Thymus (tissue), 11 donors: Measurements from ENCODE around the gene LY6G6C. TPM values are rescaled to one million over a fixed set of nuclear protein-coding genes. Genes with fewer than 3 reads are reported as not detected.

Source experiments
- DNase-seq, 9 donors: peaks; one replicate each; pipeline ENCODE4 v3.0.0-alpha.2; 2013; ENCODE audit warnings: low spot score in 9 of 9, low read depth in 6 of 9, missing footprints in 1 of 9
- H3K27ac ChIP-seq, 2 donors: one replicate each; pipeline ENCODE4 v1.5.1; 2013; ENCODE audit warnings: control low read depth in 1 of 2, low read depth in 1 of 2, low read length in 1 of 2, mild to moderate bottlenecking in 1 of 2, moderate library complexity in 1 of 2
- H3K27me3 ChIP-seq, 2 donors: one replicate each; pipeline ENCODE4 v1.5.1; 2013; ENCODE audit warnings: low read length in 1 of 2; ENCODE audit not compliant: control insufficient read depth in 2 of 2, insufficient read depth in 1 of 2
- H3K36me3 ChIP-seq, 2 donors: one replicate each; pipeline ENCODE4 v1.5.1; 2013; ENCODE audit warnings: low read length in 1 of 2, mild to moderate bottlenecking in 1 of 2, moderate library complexity in 1 of 2; ENCODE audit not compliant: control insufficient read depth in 2 of 2, insufficient read depth in 2 of 2
- H3K4me1 ChIP-seq, 2 donors: one replicate each; pipeline ENCODE4 v1.5.1; 2013; ENCODE audit warnings: low read length in 2 of 2; ENCODE audit not compliant: control insufficient read depth in 2 of 2, insufficient read depth in 2 of 2
- H3K4me3 ChIP-seq, 2 donors: one replicate each; pipeline ENCODE4 v1.5.1; 2013; ENCODE audit warnings: low read length in 2 of 2, control low read depth in 1 of 2, mild to moderate bottlenecking in 1 of 2
- H3K9me3 ChIP-seq, 2 donors: one replicate each; pipeline ENCODE4 v1.5.1; 2013; ENCODE audit warnings: low read length in 1 of 2, mild to moderate bottlenecking in 1 of 2; ENCODE audit not compliant: control insufficient read depth in 2 of 2, insufficient read depth in 1 of 2
- WGBS: extraction: QIAGEN DNeasy Blood & Tissue Kit; methylation state at CpG from one replicate; pipeline ENCODE4 v1.1.7; 2013; 5-methylcytosine and 5-hydroxymethylcytosine counted together
- polyA plus RNA-seq: library from polyadenylated mRNA; stranded (reverse); fragments of 200-250 nt; gene quantifications from one replicate; pipeline ENCODE4 v1.2.3, GENCODE V29; 2013
- total RNA-seq: library from RNA; stranded (reverse); fragments of 120-200 nt; gene quantifications from one replicate; pipeline ENCODE4 v1.2.4, GENCODE V29; 2013
- donor health status: healthy.

The LY6G6C gene
- total and polyA plus RNA-seq, 2 donors: 7.0 TPM; not detected in 1

DNA sequence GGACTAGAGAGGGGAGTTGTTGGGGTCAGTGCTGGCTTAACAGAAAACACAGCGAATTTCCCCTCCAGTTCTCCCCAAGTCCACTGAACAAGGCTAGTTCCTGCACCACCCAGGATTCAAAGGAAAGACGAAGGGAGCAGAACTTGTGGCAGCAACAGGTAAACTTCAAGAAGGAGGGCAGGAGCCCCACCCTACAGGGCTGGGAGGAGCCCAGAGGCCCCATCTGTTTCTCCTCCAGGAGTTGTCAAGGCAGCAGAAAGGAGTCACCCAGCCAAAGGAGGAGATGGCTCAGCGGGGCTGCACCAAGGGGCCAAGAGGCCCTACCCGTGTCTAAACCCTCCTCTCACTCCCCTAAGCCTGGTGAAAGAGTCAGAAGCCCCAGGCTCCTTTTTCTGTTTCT, 42.7 kb upstream of the LY6G6C start:
- Histone ChIP-seq H3K36me3 (peaks cover 20 to 42% of the 10 kb centered on the region in 2 donors), H3K27ac (no peak overlapping the region), H3K4me1 (peaks cover 0 to 8% of the 10 kb centered on the region in 2 donors), H3K4me3 (no peak overlapping the region), H3K27me3 (peaks cover 0 to 17% of the 10 kb centered on the region in 2 donors), H3K9me3 (no peaks in the 10 kb centered on the region)
- WGBS: 94% methylated on average over 4 of the region's 4 CpGs
- DNase-seq: no peak

DNA sequence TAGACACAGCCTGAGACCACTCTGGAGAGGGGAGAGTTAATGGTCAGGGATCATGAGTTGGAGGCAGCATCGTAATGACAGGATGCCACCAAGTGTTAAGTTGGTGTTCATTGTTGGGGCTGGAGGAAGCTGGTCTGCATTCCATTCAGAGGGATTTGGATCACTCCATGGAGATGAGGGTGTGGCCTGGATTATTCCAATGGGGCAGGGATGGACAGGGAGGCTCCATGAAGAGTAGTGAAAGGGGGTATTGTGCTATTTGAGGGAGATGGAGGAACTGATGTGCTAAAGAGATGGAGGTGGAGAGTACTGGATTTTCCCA, 42.0 kb upstream of the LY6G6C start:
- no peak for DNase-seq
- Histone ChIP-seq H3K4me1 (peaks cover 0 to 12% of the 10 kb centered on the region in 2 donors), H3K9me3 (no peaks in the 10 kb centered on the region), H3K36me3 (peaks cover 20 to 48% of the 10 kb centered on the region in 2 donors), H3K27me3 (peaks cover 0 to 17% of the 10 kb centered on the region in 2 donors), H3K27ac (no peak overlapping the region), H3K4me3 (no peak overlapping the region)
- WGBS: 96% methylated on average over 1 of the region's 1 CpG

- Histone ChIP-seq H3K4me1 (peaks cover 0 to 12% of the 10 kb centered on the region in 2 donors), H3K36me3 (peaks cover 25 to 52% of the 10 kb centered on the region in 2 donors), H3K4me3 (no peak overlapping the region), H3K27ac (no peak overlapping the region), H3K27me3 (peaks cover 0 to 17% of the 10 kb centered on the region in 2 donors), H3K9me3 (no peaks in the 10 kb centered on the region)
- 95% methylated on average over 8 of the region's 8 CpGs for WGBS
- no peak for DNase-seq
Measured at GRCh38 chr6:31762878-31763618, 41.5 kb upstream of the LY6G6C start.

- Histone ChIP-seq H3K27ac (no peak within 1 kb of the TSS), H3K4me1 (peaks cover 0 to 12% of the 10 kb centered on the region in 2 donors), H3K4me3 (no peak within 1 kb of the TSS), H3K9me3 (no peaks in the 10 kb centered on the region), H3K36me3 (peaks cover 25 to 52% of the 10 kb centered on the region in 2 donors), H3K27me3 (peaks cover 0 to 15% of the 10 kb centered on the region in 2 donors)
- 92% methylated on average over 4 of the region's 4 CpGs for WGBS
- no peak for DNase-seq
Measured at GRCh38 chr6:31762356-31762755, 40.8 kb upstream of the LY6G6C start, which contains the start of gene SAPCD1. Gene SAPCD1 (plus strand): TSS chr6:31762656. CDS start chr6:31763055, 399 bp downstream.

GRCh38 chr6:31761343-31761742, 39.8 kb upstream of the LY6G6C start:
- no peak for DNase-seq
- H3K27me3 ChIP-seq: peaks cover 0 to 10% of the 10 kb centered on the region in 2 donors
- no peak overlapping the region for H3K27ac ChIP-seq
- H3K4me1 ChIP-seq: peaks cover 0 to 12% of the 10 kb centered on the region in 2 donors
- H3K4me3 ChIP-seq: no peak overlapping the region
- WGBS: 99% methylated on average over 8 of the region's 8 CpGs
- peaks cover 25 to 52% of the 10 kb centered on the region in 2 donors for H3K36me3 ChIP-seq
- no peaks in the 10 kb centered on the region for H3K9me3 ChIP-seq

DNA sequence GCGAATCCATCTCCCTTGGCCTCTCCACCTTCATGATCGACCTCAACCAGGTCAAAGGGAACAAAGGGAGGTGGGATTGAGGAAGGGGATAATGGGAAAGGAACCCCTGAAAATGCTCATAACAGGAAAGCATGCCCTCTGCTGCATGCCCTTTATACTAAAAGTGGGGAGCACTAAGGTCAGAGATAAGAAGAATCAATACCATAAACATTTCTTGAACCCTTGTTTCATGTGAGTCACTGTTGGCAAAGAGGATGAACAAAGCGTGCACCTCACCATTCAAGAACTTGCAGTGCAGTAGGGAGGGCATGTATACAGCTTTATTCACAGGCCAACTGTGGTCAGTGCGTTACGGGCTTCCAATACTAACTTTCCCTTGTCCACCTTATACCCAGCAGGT, 39.2 kb upstream of the LY6G6C start:
- Histone ChIP-seq H3K27ac (no peak overlapping the region), H3K4me3 (no peak overlapping the region), H3K36me3 (peaks cover 25 to 52% of the 10 kb centered on the region in 2 donors), H3K4me1 (peaks cover 0 to 12% of the 10 kb centered on the region in 2 donors), H3K9me3 (no peaks in the 10 kb centered on the region), H3K27me3 (peaks cover 0 to 4% of the 10 kb centered on the region in 2 donors)
- 97% methylated on average over 5 of the region's 5 CpGs for WGBS
- no peak for DNase-seq

DNA sequence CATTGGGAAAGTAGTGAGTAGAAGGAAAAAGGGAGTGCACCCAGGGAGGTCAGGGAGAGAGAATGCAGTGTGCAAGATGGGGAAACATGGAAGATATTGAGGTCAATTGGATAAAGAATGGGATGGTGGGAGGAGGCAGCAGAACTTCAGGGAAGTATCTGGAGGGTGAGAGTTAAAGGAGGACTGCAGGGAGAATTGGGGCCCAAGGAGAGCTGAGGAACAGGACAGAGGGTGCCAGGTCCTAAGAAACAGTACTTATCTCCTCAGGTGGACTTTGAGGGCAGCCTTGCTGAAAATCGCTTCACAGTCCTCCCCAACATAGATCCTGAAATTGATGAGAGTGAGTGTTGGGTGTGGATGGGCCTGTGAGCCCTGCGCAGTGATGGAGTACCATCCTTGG, 36.7 kb upstream of the LY6G6C start:
- Histone ChIP-seq H3K36me3 (peaks cover 27 to 49% of the 10 kb centered on the region in 2 donors), H3K27me3 (no peaks in the 10 kb centered on the region), H3K4me1 (peaks cover 0 to 12% of the 10 kb centered on the region in 2 donors), H3K9me3 (no peaks in the 10 kb centered on the region), H3K27ac (no peak overlapping the region), H3K4me3 (no peak overlapping the region)
- WGBS: 99% methylated on average over 2 of the region's 2 CpGs
- no peak for DNase-seq

- no peak overlapping the region for H3K4me3 ChIP-seq
- WGBS: 85% methylated on average over 8 of the region's 8 CpGs
Measured at GRCh38 chr6:31752739-31753319, 31.3 kb upstream of the LY6G6C start.

DNA sequence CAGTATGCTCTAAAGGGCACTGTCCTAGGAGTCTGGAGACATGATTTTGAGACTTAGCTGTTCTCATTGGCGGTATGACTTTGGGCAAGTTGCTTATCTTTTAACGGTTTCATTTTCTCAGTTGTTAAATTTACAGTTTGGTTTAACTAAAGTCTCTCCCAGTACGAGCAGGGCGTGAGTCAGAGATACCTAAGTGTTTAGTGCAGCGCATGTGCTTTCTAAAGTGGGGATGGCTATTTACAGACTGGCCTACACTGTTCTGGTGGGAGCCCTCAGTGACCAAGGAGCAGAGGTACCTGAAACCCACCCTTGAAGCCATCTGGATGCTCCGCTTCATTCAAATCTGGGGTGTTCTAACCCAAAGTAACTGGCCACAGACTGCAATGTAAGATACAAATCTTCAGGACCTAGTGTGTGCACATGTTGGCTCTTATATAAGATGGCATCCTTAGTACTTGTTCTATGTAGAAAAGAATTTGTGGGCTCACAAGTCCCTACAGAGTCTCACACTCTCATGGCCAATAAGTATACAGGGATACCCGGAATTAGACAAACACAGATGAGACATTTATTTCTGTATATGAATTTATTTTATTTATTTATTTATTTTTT, 29.0 kb upstream of the LY6G6C start:
- 98% methylated on average over 7 of the region's 7 CpGs for WGBS
- Histone ChIP-seq H3K36me3 (peaks cover 15 to 17% of the 10 kb centered on the region in 2 donors), H3K4me1 (no peaks in the 10 kb centered on the region), H3K27ac (no peak overlapping the region), H3K27me3 (no peaks in the 10 kb centered on the region), H3K4me3 (no peak overlapping the region), H3K9me3 (no peaks in the 10 kb centered on the region)
- no peak for DNase-seq

More at GRCh38 chr6:31752739-31753319, 31.3 kb upstream of the LY6G6C start:
- Histone ChIP-seq H3K4me1 (no peaks in the 10 kb centered on the region), H3K9me3 (no peaks in the 10 kb centered on the region), H3K27ac (no peak overlapping the region), H3K27me3 (no peaks in the 10 kb centered on the region), H3K36me3 (peaks cover 7 to 8% of the 10 kb centered on the region in 2 donors)
- DNase-seq: no peak
